ENCODE measurements around the gene ARHGEF2. TPM values are rescaled to one million over a fixed set of nuclear protein-coding genes. Genes with fewer than 3 reads are reported as not detected.

ARHGEF2 gene
- total and polyA plus RNA-seq, 10 of the 15 experiments (the other 5 are each of a cell fraction or from before 2014, with no cell fraction given), result 8.1 to 113 (median 69.9) TPM

DNA sequence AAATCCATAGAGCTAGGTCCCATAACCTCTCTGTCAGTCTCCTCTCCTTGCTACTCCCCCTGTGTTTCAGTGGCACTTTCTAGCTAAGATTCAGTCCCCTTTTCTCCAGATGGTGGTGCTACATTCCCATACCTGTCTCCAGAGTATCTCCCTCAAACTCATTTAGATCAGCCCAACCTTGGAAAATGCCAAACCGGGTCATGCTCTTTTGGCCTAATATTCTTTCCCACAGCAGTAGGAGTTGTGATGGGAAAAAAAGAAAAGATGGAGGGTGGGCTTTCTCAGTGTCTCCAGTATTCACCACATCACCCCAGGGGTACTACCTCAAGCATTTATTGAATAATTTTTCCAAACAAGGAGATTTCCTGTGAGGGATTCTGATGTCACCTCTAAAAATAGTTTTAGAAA lies 40.1 kb downstream of the ARHGEF2 start:
- SMC1A ChIA-PET (ENCODE audit: uncharacterized antibody, unreplicated experiment), result interaction anchor here (0.6 to 5.7 kb wide), 32 partner anchors 10 to 344 kb away, joined by 3 to 229 read pairs (median 4); partner anchors contain the start of genes ARHGEF2, SMG5, SSR2 and SYT11
- Histone ChIP-seq H3K4me2 (ENCODE audit: control insufficient read depth, insufficient read depth) (no peak overlapping the region), H2AFZ (ENCODE audit: control insufficient read depth, low read depth, low read length) (peak overlapping the region; percentile 6; the same call in 1 of the 2 replicates), H3K4me3 (no peak overlapping the region), H4K20me1 (ENCODE audit: control insufficient read depth, insufficient read depth) (no peaks in the 10 kb centered on the region), H3K9ac (ENCODE audit: control insufficient read depth, insufficient read depth, low read length) (no peak overlapping the region), H3K79me2 (ENCODE audit: control insufficient read depth, insufficient read depth, low read length) (peaks cover 14% of the 10 kb centered on the region), H3K9me3 (replicated peaks; ENCODE audit: control insufficient read depth, insufficient read depth, low read length) (no peaks in the 10 kb centered on the region), H3K36me3 (ENCODE audit: control insufficient read depth in 2 of 2, insufficient read depth in 2 of 2, low read length in 1 of 2) (no peaks in the 10 kb centered on the region), H3K4me1 (ENCODE audit: control insufficient read depth, insufficient read depth, low read length) (peaks cover 32% of the 10 kb centered on the region), H3K27me3 (replicated peaks in 1 of 2; ENCODE audit: control insufficient read depth in 2 of 2, insufficient read depth in 2 of 2, low read length in 1 of 2) (no peaks in the 10 kb centered on the region), H3K27ac (ENCODE audit: control insufficient read depth, insufficient read depth) (no peak overlapping the region)
- RAD21 ChIA-PET (ENCODE audit: unreplicated experiment), result interaction anchor here (0.6 to 6.3 kb wide), 30 partner anchors 8 to 218 kb away, joined by 3 to 214 read pairs (median 5); partner anchors contain the start of genes ARHGEF2, GON4L, LAMTOR2 and RAB25
- ATAC-seq (peak; percentile 35), DNase-seq (ENCODE audit: low read depth, low spot score) (peak; percentile 50), FAIRE-seq (peak; percentile 94)
- in situ Hi-C loops (cut with MboI), result loop anchor here (5.0 kb wide), 1 partner anchor 54 kb away; no protein-coding TSS in a partner anchor
- WGBS (ENCODE audit: insufficient coverage, insufficient replicate concordance, low lambda C conversion rate, missing lambda C conversion rate), result 5% methylated on average over 1 of the region's 1 CpG
- intact Hi-C loops (cut with micrococcal nuclease; ENCODE audit: unreplicated experiment), result loop anchor here (1.0 to 2.0 kb wide), 4 partner anchors 41 to 129 kb away; partner anchors contain the start of genes ARHGEF2 and LAMTOR2
- CTCF ChIA-PET, result interaction anchor here (0.6 to 5.7 kb wide), 27 partner anchors 8 to 345 kb away, joined by 3 to 227 read pairs (median 6); partner anchors contain the start of genes ARHGEF2, SMG5, SSR2 and UBQLN4
- POLR2A ChIA-PET, result interaction anchor here (0.5 to 10.8 kb wide), 11 partner anchors 8 to 130 kb away, joined by 3 to 273 read pairs (median 4); partner anchors contain the start of gene ARHGEF2
- BruUV-seq (replicated peaks), result no TSS peak
- peak; percentile 31; the same call in 1 of the 2 replicates for TF ChIP-seq MXI1 (IDR thresholded peaks at IDR 0.05; ENCODE audit: low read depth, low read length)
- no peak for TF ChIP-seq NRF1 (conservative IDR thresholded peaks at IDR 0.05; ENCODE audit: low read depth, low read length)
- TF ChIP-seq YY1 (IDR thresholded peaks at IDR 0.05; ENCODE audit: low read depth, low read length), result peak; percentile 69; the same call in 1 of the 2 replicates
- peak; percentile 49; the same call in 1 of the 2 replicates for TF ChIP-seq IKZF1 (conservative IDR thresholded peaks at IDR 0.05)
- TF ChIP-seq BHLHE40 (IDR thresholded peaks at IDR 0.05; ENCODE audit: borderline replicate concordance in 1 of 2, low read depth in 2 of 2, low read length in 1 of 2), result 0 out of 4 replicates have a peak, but pooled peaks of 1 of the 2 experiments have one; percentile 8
- TF ChIP-seq, protein P1, sequence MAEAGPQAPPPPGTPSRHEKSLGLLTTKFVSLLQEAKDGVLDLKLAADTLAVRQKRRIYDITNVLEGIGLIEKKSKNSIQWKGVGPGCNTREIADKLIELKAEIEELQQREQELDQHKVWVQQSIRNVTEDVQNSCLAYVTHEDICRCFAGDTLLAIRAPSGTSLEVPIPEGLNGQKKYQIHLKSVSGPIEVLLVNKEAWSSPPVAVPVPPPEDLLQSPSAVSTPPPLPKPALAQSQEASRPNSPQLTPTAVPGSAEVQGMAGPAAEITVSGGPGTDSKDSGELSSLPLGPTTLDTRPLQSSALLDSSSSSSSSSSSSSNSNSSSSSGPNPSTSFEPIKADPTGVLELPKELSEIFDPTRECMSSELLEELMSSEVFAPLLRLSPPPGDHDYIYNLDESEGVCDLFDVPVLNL (IDR thresholded peaks at IDR 0.05; ENCODE audit: low read depth, low read length), result no peak
- TF ChIP-seq TAF1 (IDR thresholded peaks at IDR 0.05; ENCODE audit: borderline replicate concordance, low read depth, low read length), result no peak
- TF ChIP-seq, protein P2, sequence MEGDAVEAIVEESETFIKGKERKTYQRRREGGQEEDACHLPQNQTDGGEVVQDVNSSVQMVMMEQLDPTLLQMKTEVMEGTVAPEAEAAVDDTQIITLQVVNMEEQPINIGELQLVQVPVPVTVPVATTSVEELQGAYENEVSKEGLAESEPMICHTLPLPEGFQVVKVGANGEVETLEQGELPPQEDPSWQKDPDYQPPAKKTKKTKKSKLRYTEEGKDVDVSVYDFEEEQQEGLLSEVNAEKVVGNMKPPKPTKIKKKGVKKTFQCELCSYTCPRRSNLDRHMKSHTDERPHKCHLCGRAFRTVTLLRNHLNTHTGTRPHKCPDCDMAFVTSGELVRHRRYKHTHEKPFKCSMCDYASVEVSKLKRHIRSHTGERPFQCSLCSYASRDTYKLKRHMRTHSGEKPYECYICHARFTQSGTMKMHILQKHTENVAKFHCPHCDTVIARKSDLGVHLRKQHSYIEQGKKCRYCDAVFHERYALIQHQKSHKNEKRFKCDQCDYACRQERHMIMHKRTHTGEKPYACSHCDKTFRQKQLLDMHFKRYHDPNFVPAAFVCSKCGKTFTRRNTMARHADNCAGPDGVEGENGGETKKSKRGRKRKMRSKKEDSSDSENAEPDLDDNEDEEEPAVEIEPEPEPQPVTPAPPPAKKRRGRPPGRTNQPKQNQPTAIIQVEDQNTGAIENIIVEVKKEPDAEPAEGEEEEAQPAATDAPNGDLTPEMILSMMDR (IDR thresholded peaks at IDR 0.05 in 2 of 3, conservative IDR thresholded peaks at IDR 0.05 in 1 of 3; ENCODE audit: control insufficient read depth in 2 of 3, extremely low read depth in 1 of 3, insufficient read depth in 1 of 3, low read depth in 3 of 3, low read length in 3 of 3), result peak; percentile 76 to 88 (median 82)
- TF ChIP-seq SMC3 (IDR thresholded peaks at IDR 0.05; ENCODE audit: borderline replicate concordance, low read length), result peak; percentile 99
- TF ChIP-seq TCF3 (IDR thresholded peaks at IDR 0.05; ENCODE audit: borderline replicate concordance, insufficient read depth, low read depth, low read length), result no peak
- TF ChIP-seq ATF7 (IDR thresholded peaks at IDR 0.05; ENCODE audit: low read depth), result peak; percentile 65; the same call in 1 of the 2 replicates
- no peak for TF ChIP-seq ZNF274 (IDR thresholded peaks at IDR 0.05; ENCODE audit: insufficient read depth, insufficient read length)
- TF ChIP-seq POU2F2 (IDR thresholded peaks at IDR 0.05; ENCODE audit: borderline replicate concordance, low read depth, low read length), result no peak
- TF ChIP-seq ZNF24 (IDR thresholded peaks at IDR 0.05), result no peak
- TF ChIP-seq NFIC (IDR thresholded peaks at IDR 0.05; ENCODE audit: low read depth, low read length), result no peak
- TF ChIP-seq POLR2AphosphoS2 (IDR thresholded peaks at IDR 0.05; ENCODE audit: low read depth, low read length), result no peak
- TF ChIP-seq, protein P3, sequence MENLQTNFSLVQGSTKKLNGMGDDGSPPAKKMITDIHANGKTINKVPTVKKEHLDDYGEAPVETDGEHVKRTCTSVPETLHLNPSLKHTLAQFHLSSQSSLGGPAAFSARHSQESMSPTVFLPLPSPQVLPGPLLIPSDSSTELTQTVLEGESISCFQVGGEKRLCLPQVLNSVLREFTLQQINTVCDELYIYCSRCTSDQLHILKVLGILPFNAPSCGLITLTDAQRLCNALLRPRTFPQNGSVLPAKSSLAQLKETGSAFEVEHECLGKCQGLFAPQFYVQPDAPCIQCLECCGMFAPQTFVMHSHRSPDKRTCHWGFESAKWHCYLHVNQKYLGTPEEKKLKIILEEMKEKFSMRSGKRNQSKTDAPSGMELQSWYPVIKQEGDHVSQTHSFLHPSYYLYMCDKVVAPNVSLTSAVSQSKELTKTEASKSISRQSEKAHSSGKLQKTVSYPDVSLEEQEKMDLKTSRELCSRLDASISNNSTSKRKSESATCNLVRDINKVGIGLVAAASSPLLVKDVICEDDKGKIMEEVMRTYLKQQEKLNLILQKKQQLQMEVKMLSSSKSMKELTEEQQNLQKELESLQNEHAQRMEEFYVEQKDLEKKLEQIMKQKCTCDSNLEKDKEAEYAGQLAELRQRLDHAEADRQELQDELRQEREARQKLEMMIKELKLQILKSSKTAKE (IDR thresholded peaks at IDR 0.05; ENCODE audit: low read depth, poor library complexity, severe bottlenecking), result peak; percentile 32
- TF ChIP-seq RAD21 (IDR thresholded peaks at IDR 0.05; ENCODE audit: insufficient read depth, low read depth, low read length), result peak; percentile 99

Measured in GM12878 (cell line).